Left lung (tissue), 10 donors: ENCODE results near the gene SOD3. TPM values are rescaled to one million over a fixed set of nuclear protein-coding genes. Genes with fewer than 3 reads are reported as not detected.

ENCODE experiments used
- ATAC-seq: fragments of 200-7000 bp; cut with Tn5 transposase; one replicate; pipeline ENCODE4 v1.9.1; 2020; ENCODE audit warnings: moderate library complexity
- DNase-seq, 4 donors: peaks; one replicate each; pipeline ENCODE4 v3.0.0-alpha.2; 2013 to 2020
- H3K27ac ChIP-seq, 2 donors: fragments of 200-600 bp; sonication (generic) in 1 of 2; one replicate each; pipeline versions ENCODE4 v1.5.0 to v1.8.0; 2020 to 2021
- H3K27me3 ChIP-seq, 2 donors: fragments of 200-600 bp; sonication (generic) in 1 of 2; one replicate each; pipeline versions ENCODE4 v1.5.0 to v1.8.0; 2020 to 2021
- H3K36me3 ChIP-seq, 2 donors: fragments of 200-600 bp; sonication (generic) in 1 of 2; one replicate each; pipeline versions ENCODE4 v1.5.0 to v1.8.0; 2020 to 2021
- H3K4me1 ChIP-seq, 2 donors: fragments of 200-600 bp; one replicate each; pipeline ENCODE4 v1.8.0; 2021
- H3K4me3 ChIP-seq, 2 donors: fragments of 200-600 bp; sonication (generic) in 1 of 2; one replicate each; pipeline versions ENCODE4 v1.5.0 to v1.8.0; 2020 to 2021; ENCODE audit warnings: mild to moderate bottlenecking in 1 of 2
- H3K9me3 ChIP-seq, 2 donors: fragments of 200-600 bp; sonication (generic) in 1 of 2; one replicate each; pipeline versions ENCODE4 v1.5.0 to v1.8.0; 2020 to 2021
- intact Hi-C, 2 donors: fragments of 100-400 bp; cut with DNase I; formaldehyde crosslinking; loops; one replicate each; pipeline versions ENCODE4 v1.11.2 to v1.14.2; 2022
- polyA plus RNA-seq, 6 donors: library from polyadenylated mRNA; unstranded; fragments of 120-200 nt; gene quantifications; one replicate each; pipeline ENCODE4 v1.2.1, GENCODE V29; 2013; ENCODE audit not compliant: insufficient read length in 6 of 6
- total RNA-seq, 2 donors: library from RNA; stranded (reverse); fragmentation: NEBNext Ultra II Directional; extraction: Animal tissue kit (Norgen Biotek cat#: 25700); gene quantifications; one replicate each; pipeline ENCODE4 v1.2.1, GENCODE V29; 2021
- TF ChIP-seq, protein P1 (sequence below), 2 donors: fragments of 200-600 bp; sonication (generic) in 1 of 2; IDR thresholded peaks; one replicate each; pipeline versions ENCODE4 v1.5.0 to v1.8.0; 2021; ENCODE audit warnings: antibody characterized with exemption in 2 of 2
- donor health status: DM: no; HTN: yes; CAD: no.
- donor health status: DM: no; HTN: no; CAD: no.

SOD3 gene
- total and polyA plus RNA-seq, 8 donors: 12.6 to 236 (median 17.5) TPM

DNA sequence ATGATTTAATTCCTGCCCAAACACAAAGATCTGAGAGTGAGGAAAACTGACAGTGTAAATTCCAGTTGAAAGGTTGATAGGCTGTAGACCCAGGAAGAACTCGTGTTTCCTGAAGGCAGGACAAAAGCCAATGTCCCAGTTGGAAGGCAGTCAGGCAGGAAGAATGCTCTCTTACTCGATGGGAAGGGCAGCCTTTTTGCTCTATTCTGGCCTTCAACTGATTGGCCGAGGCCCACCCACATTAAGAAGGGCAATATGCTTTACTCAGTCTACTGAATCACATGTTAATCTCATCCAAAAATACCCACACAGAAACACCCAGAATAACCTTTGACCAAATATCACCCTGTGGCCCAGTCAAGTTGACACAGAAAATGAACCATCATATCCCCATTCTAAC is 45.3 kb upstream of the SOD3 start:
- intact Hi-C loops: no loop called here
- no peaks in the 10 kb centered on the region for H3K27me3 ChIP-seq
- H3K4me3 ChIP-seq: no peak overlapping the region
- ATAC-seq (no peak), DNase-seq (no peak)
- no peaks in the 10 kb centered on the region for H3K9me3 ChIP-seq
- H3K4me1 ChIP-seq: no peaks in the 10 kb centered on the region
- H3K27ac ChIP-seq: no peak overlapping the region
- H3K36me3 ChIP-seq: no peaks in the 10 kb centered on the region
- TF ChIP-seq, protein P1, sequence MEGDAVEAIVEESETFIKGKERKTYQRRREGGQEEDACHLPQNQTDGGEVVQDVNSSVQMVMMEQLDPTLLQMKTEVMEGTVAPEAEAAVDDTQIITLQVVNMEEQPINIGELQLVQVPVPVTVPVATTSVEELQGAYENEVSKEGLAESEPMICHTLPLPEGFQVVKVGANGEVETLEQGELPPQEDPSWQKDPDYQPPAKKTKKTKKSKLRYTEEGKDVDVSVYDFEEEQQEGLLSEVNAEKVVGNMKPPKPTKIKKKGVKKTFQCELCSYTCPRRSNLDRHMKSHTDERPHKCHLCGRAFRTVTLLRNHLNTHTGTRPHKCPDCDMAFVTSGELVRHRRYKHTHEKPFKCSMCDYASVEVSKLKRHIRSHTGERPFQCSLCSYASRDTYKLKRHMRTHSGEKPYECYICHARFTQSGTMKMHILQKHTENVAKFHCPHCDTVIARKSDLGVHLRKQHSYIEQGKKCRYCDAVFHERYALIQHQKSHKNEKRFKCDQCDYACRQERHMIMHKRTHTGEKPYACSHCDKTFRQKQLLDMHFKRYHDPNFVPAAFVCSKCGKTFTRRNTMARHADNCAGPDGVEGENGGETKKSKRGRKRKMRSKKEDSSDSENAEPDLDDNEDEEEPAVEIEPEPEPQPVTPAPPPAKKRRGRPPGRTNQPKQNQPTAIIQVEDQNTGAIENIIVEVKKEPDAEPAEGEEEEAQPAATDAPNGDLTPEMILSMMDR (IDR thresholded peaks at IDR 0.05): no peak

DNA sequence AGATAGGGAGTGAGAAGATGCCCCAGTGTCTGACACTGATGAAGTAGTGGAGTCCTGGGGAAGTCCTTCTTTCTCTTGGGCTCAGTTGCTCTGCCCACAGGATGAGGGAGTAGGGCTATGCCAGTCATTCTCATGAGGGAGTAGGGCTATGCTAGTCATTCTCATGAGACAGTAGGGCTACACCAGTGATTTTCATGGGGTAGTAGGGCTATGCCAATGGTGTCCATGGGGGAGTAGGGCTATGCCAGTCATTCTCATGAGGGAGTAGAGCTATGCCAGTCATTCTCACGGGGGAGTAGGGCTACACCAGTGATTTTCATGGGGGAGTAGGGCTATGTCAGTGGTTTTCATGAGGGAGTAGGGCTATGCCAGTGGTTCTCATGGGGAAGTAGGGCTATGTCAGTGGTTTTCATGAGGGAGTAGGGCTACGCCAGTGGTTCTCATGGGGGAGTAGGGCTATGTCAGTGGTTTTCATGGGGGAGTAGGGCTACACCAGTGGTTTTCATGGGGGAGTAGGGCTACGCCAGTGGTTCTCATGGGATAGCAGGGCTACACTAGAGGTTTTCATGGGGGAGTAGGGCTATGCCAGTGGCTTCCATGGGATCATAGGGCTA is 43.3 kb upstream of the SOD3 start:
- Histone ChIP-seq H3K9me3 (peaks cover 0 to 12% of the 10 kb centered on the region in 2 donors), H3K27me3 (no peaks in the 10 kb centered on the region), H3K4me3 (no peak overlapping the region), H3K4me1 (no peaks in the 10 kb centered on the region), H3K36me3 (no peaks in the 10 kb centered on the region), H3K27ac (no peak overlapping the region)
- TF ChIP-seq, protein P1 (IDR thresholded peaks at IDR 0.05): no peak
- intact Hi-C loops: no loop called here
- DNase-seq: no peak
- no peak for ATAC-seq

DNA sequence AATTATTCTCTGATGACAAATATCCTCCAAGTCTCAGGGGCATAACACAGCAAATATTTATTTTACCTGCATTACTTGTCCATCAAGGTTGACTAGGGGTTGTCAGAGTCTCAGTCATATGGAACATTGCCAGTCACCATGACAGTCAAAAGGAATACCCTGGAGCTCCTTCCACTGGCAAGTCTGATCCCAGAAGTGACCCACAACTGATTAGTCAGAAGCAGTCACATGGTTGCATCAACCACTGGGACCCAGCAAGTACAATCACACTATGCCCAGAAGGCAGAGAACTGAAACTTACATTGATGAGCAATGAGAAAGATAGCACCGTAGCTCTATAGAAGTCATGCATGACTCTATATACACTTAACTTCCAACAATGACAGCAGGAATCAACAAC is 41.9 kb upstream of the SOD3 start:
- Histone ChIP-seq H3K9me3 (peaks cover 0 to 19% of the 10 kb centered on the region in 2 donors), H3K4me1 (no peaks in the 10 kb centered on the region), H3K27ac (no peak overlapping the region), H3K36me3 (no peaks in the 10 kb centered on the region), H3K27me3 (no peaks in the 10 kb centered on the region), H3K4me3 (no peak overlapping the region)
- TF ChIP-seq, protein P1 (IDR thresholded peaks at IDR 0.05): no peak
- DNase-seq (no peak), ATAC-seq (no peak)
- intact Hi-C loops: no loop called here

DNA sequence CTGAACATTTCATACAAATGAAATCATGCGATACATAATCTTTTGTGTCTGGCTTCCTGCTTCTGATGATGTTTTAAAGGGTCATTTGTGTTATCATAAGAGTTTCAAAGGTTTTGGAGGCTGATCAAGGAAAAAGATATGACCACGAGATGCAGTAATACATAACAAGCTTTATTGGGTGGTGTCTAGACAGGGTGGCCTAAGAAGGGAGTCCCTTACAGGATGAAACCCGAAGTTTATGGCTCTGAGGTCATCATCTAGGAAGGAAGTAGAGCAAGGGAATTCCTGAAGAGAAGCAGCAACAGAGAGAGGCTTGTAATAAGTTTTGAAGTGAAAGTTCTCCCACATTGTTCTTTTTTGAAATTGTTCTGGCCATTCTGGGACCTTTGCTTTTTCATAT is 40.8 kb upstream of the SOD3 start:
- Histone ChIP-seq H3K36me3 (no peaks in the 10 kb centered on the region), H3K4me3 (no peak overlapping the region), H3K27me3 (no peaks in the 10 kb centered on the region), H3K9me3 (peaks cover 0 to 19% of the 10 kb centered on the region in 2 donors), H3K27ac (no peak overlapping the region), H3K4me1 (no peaks in the 10 kb centered on the region)
- DNase-seq (no peak), ATAC-seq (no peak)
- TF ChIP-seq, protein P1 (IDR thresholded peaks at IDR 0.05): no peak
- intact Hi-C loops: no loop called here

DNA sequence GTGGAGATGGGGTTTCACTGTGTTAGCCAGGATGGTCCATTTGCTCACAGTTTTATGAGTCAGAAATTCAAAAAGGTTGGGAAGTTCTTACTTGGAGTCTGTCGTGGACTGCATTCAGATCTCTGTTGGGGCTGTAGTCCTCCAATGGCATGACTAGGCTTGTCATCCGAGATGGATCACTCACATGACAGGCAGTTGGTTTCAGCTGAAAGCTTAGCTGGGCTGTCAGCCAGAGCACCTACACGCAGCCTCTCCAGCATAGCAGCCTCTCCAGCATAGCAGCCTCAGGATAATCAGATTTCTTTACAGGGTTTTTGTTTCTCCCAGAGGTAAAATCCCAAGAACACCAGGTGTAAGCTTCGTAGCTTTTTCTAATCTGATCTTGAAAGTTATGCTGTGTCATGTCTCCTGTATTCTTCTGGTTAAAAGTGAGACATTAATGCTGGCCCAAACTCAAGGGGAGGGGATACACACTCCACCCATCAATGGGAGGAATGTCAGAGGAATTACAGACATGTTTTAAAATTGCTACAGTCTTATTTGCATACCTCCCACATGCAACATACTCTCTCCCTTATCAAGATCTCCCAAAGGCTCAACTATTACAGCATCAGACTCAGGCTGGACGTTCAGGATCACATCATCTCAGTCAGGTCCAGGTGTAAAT is 31.6 kb upstream of the SOD3 start:
- Histone ChIP-seq H3K9me3 (no peaks in the 10 kb centered on the region), H3K27ac (no peak overlapping the region), H3K36me3 (no peaks in the 10 kb centered on the region), H3K4me1 (no peaks in the 10 kb centered on the region), H3K4me3 (no peak overlapping the region), H3K27me3 (no peaks in the 10 kb centered on the region)
- intact Hi-C loops: no loop called here
- DNase-seq (peak in 1 of 4 donors; percentile 46), ATAC-seq (peak; percentile 91)
- TF ChIP-seq, protein P1 (IDR thresholded peaks at IDR 0.05): no peak
